GM18526 (cell line): ENCODE results near the gene CIAO1.

Source experiments
- POLR2A ChIP-seq: IDR thresholded peaks from 3 replicates; pipeline ENCODE4 v1.6.1; 2011; ENCODE audit not compliant: insufficient read length; ENCODE audit errors: extremely low read depth

CIAO1 gene

DNA sequence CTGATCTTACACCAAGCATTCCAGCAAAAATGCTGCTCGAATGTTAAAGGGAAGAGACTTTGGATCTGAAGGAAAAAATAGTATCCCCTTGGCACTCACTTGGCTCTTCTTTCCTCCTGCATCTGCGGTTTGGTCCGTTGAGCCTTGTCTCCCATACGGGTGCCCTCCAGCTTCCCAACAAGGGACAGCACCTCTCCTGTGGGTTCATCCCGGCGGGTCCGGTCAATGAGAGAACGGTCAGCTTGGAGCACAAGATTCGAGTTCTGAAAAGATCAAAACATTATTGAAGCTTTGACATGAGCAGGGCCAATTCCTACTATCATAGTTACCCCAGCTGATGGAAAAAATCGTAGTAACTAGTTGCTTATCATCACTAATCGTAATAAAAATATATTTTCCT is 38.6 kb downstream of the CIAO1 start:
- TF ChIP-seq POLR2A: no peak

- TF ChIP-seq POLR2A: peak; percentile 89
Observed at GRCh38 chr2:96305091-96305978, 39.3 kb downstream of the CIAO1 start, which contains the start of gene SNRNP200. Gene SNRNP200 (minus strand): TSS chr2:96305546. CDS start chr2:96305437, 109 bp downstream.

DNA sequence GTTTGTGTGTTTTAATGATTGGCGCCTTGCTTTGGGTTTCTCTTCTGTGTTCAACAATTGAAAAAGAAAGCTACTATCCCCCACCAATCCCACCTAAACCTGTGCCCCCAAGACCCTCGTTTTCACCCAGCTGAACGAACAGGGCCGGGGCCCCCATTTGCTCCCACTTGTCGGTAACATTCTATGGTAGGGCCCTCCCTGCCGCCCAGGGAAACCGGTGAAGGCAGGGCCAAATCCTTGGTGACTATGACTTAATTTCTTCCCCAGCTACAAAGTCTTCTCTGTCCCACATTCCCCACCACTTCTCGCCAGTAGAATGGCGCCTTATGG is 39.9 kb downstream of the CIAO1 start:
- TF ChIP-seq POLR2A: no peak

GRCh38 chr2:96306370-96306769 is 40.3 kb downstream of the CIAO1 start:
- TF ChIP-seq POLR2A: no peak

DNA sequence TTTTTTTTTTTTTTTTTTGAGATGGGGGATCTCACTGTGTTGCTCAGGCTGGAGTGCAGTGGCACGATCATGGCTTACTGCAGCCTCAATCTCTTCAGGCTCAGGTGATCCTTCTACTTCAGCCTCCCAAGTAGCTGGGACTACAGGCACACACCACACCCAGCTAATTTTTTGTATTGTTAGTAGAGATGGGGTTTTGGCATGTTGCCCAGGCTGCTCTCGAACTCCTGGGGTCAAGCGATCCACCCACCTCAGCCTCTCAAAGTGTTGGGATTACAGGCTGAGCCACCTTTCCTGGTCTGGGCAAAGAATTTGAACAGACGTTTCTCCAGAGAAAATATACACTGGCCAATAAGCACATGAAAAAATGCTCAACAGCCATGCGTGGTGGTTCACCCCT is 42.2 kb downstream of the CIAO1 start:
- no peak for TF ChIP-seq POLR2A

DNA sequence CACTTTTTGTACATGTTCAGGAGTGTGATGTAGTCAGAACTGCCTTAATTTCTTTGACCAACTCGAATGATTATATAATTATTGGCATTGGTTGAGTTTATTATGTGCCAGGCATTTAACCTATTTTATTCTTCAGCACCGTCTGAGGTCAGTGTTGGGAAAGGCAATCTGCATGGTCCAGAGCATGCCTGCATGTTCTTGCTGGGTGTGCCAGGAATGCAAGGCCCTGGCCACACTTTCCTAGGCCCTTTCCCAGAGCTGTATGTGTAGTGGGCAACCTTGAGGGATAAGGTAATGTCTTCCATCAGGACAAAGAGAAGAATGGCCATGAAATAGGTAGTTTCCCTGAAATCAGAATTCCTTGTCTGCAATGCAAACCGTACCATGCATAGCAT is 49.0 kb downstream of the CIAO1 start:
- TF ChIP-seq POLR2A: no peak

GRCh38 chr2:96315400-96316071 is 49.5 kb downstream of the CIAO1 start:
- no peak for TF ChIP-seq POLR2A

DNA sequence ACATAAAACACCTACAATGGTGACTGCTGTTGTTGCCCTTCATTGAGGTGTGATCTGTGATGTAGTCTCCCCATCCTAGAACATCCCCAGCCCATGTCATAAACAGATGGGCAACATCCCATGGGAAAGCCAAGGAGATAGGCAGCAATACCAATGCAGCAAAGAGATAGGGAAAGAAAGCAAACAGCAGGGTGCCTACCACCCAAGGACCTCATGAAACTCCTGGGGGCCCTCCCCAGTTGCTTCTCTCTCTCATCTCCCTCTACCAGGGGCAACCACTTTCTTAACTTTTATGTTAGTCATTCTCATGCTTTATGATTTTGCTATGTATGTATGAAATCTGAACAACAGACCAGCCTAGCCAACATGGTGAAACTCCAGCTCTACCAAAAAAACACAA is 51.0 kb downstream of the CIAO1 start:
- TF ChIP-seq POLR2A: no peak

GRCh38 chr2:96317584-96317997 is 51.6 kb downstream of the CIAO1 start:
- no peak for TF ChIP-seq POLR2A

DNA sequence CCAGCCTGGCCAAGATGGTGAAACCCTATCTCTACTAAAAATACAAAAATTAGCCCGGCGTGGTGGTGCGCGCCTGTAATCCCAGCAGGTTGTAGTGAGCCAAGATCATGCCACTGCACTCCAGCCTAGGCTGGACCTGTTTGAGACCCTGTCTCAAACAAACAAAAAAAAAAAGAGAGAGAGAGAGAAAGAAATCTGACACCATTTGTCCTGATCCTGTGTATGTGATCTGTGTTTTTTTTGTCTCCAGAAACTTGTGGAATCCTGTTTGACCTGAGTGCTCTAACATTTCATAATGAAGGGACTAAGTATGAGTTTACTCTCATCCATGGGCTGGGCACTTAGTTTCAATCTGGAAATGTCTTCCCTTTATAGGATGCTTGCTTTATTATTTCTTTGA is 52.7 kb downstream of the CIAO1 start:
- no peak for TF ChIP-seq POLR2A

DNA sequence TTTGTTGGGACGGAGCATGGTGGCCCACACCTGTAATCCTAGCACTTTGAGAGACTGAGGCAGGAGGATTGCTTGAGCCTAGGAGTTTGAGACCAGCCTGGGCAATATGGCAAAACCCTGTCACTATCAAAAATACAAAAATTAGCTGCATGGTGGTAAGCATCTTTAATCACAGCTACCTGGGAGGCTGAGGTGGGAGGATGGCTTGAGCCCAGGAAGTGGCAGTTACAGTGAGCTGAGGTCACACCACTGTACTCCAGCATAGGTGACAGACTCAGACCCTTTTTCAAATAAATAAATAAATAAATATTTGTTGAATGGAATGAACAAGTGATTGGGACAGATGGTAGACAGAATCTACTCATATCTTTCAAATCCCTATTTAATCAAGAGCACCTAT is 53.4 kb downstream of the CIAO1 start:
- TF ChIP-seq POLR2A: no peak

GRCh38 chr2:96320326-96320725 is 54.3 kb downstream of the CIAO1 start:
- no peak for TF ChIP-seq POLR2A

GRCh38 chr2:96320728-96321622 is 55.0 kb downstream of the CIAO1 start:
- peak; percentile 10 for TF ChIP-seq POLR2A
